Right lobe of liver (tissue), 4 donors: ENCODE results near the gene TAF3.

ENCODE experiments used
- CTCF ChIP-seq, 4 donors: fragments of 200-600 bp in 3 of 4; fragments of 450-650 bp in 1 of 4; IDR thresholded peaks; one replicate each; pipeline versions ENCODE4 v1.5.1 to v1.8.0; 2016 to 2022; ENCODE audit warnings: antibody characterized with exemption in 4 of 4, mild to moderate bottlenecking in 2 of 4
- POLR2A ChIP-seq: fragments of 450-650 bp; IDR thresholded peaks from one replicate; pipeline ENCODE4 v1.6.1; 2017; ENCODE audit warnings: antibody characterized with exemption, mild to moderate bottlenecking
- donor health status: DM: no; HTN: no; CAD: no.
- donor health status: DM: no; HTN: no; CAD: no.
- donor health status: DM: no; HTN: yes; CAD: no.

- TF ChIP-seq POLR2A (no peak), CTCF (IDR thresholded peaks at IDR 0.05) (no peak)
Observed at GRCh38 chr10:8052341-8052955, 234.1 kb downstream of the TAF3 start.
